Measurements from ENCODE around the gene CATSPERZ.

The CATSPERZ gene

GRCh38 chr11:64289002-64289564, 11.1 kb upstream of the CATSPERZ start:
- TF ChIP-seq ZFX (IDR thresholded peaks at IDR 0.05; ENCODE audit: borderline replicate concordance) (no peak), CTCF (IDR thresholded peaks at IDR 0.05) (no peak)
- H3K27ac ChIP-seq, result no peak overlapping the region

- H3K27ac ChIP-seq, result no peak overlapping the region
- TF ChIP-seq CTCF (IDR thresholded peaks at IDR 0.05), result no peak
- no peak for TF ChIP-seq ZFX (IDR thresholded peaks at IDR 0.05; ENCODE audit: borderline replicate concordance)
Observed at GRCh38 chr11:64290352-64291261, 9.6 kb upstream of the CATSPERZ start.

DNA sequence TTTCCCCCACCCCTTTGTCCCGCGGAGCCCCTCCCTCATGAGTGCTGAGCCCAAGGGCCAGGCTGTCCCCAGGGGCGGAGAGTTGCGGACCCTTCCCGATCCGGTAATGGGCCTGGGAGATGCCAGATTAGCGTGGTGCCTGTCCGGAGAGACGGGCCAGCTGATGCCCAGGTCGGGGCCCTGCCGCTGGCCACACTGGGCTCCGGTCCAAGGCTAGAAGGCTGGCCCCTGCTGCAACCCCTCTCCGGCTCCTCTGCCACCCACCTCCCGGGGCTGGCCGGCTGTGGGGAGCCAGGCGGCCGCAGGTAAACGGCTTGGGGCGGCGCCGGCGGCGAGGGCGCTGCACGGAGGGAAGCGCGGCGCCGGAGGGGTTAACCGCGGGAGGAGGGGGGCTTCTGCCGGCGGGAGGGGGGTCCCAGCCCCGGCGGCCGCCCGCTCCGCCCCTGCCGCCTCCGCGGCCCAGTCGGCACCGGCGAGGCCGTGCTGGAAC, 8.9 kb upstream of the CATSPERZ start, which contains the start of gene KCNK4:
TSS of gene KCNK4 (plus strand) at position 41 of the 490 bp plus-strand sequence. CDS start 1,717 bp downstream, outside the sequence.
- TF ChIP-seq CTCF (IDR thresholded peaks at IDR 0.05), result no peak
- TF ChIP-seq ZFX (IDR thresholded peaks at IDR 0.05; ENCODE audit: borderline replicate concordance), result no peak
- no peak within 1 kb of the TSS for H3K27ac ChIP-seq

GRCh38 chr11:64291752-64292459, 8.3 kb upstream of the CATSPERZ start:
- no peak overlapping the region for H3K27ac ChIP-seq
- TF ChIP-seq CTCF (IDR thresholded peaks at IDR 0.05) (no peak), ZFX (IDR thresholded peaks at IDR 0.05; ENCODE audit: borderline replicate concordance) (no peak)

DNA sequence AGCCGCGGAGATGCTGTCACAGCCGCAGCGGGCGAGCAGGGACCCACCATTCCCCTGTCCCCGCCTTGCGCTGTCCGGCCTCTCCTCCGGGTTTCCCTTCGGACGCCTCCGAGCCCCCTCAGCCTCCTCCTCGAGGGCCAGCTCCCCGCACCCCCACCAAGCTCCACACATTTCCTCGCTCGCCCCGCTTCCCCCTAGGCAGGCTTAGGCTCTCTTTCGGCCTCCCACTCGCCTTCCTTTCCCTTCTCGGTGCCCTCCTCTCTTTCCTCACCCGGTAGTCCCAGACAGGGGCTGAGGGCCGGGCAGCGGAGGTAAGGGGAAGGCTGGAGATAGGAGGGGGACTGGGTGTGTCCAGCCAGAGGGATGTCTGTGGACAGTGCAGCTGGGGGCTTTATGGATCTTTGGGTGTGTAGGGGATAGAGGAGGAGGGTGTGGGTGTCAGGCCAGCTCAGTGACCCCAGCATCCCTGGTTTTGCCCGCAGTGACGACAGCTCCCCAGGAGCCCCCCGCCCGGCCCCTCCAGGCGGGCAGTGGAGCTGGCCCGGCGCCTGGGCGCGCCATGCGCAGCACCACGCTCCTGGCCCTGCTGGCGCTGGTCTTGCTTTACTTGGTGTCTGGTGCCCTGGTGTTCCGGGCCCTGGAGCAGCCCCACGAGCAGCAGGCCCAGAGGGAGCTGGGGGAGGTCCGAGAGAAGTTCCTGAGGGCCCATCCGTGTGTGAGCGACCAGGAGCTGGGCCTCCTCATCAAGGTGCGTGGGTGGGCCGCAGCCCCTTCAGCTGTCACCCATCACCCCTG, 7.5 kb upstream of the CATSPERZ start:
- H3K27ac ChIP-seq, result no peak overlapping the region

DNA sequence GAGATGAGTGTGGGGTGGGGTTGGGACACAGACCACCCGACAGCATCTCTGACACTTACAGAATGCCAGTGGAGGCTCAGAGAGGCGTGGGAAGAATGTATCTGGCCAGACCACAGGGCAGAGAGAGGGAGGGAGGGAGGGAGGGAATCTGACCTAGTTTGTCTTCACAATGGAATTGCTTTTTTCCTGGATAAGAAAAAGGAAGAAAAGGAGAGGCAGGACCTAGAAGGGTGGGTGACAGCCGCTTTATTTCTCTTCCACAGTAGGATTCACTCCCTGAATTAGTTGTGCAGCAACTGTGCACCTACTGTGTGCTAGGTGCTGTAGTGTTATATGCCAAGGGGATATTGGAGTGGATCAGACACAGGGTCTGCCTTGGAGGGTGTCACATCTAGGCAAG, 5.4 kb upstream of the CATSPERZ start:
- TF ChIP-seq CTCF (IDR thresholded peaks at IDR 0.05), result no peak
- no peak for TF ChIP-seq ZFX (IDR thresholded peaks at IDR 0.05; ENCODE audit: borderline replicate concordance)
- H3K27ac ChIP-seq, result no peak overlapping the region

More for the DNA sequence above, 7.5 kb upstream of the CATSPERZ start:
- no peak for TF ChIP-seq ZFX (IDR thresholded peaks at IDR 0.05; ENCODE audit: borderline replicate concordance)

GRCh38 chr11:64295760-64296159, 4.4 kb upstream of the CATSPERZ start:
- H3K27ac ChIP-seq, result no peak overlapping the region
- TF ChIP-seq ZFX (IDR thresholded peaks at IDR 0.05; ENCODE audit: borderline replicate concordance), result no peak
- TF ChIP-seq CTCF (IDR thresholded peaks at IDR 0.05), result no peak

All from 22Rv1 (cell line).